ENCODE measurements around the gene CTDP1.

CTDP1 gene

DNA sequence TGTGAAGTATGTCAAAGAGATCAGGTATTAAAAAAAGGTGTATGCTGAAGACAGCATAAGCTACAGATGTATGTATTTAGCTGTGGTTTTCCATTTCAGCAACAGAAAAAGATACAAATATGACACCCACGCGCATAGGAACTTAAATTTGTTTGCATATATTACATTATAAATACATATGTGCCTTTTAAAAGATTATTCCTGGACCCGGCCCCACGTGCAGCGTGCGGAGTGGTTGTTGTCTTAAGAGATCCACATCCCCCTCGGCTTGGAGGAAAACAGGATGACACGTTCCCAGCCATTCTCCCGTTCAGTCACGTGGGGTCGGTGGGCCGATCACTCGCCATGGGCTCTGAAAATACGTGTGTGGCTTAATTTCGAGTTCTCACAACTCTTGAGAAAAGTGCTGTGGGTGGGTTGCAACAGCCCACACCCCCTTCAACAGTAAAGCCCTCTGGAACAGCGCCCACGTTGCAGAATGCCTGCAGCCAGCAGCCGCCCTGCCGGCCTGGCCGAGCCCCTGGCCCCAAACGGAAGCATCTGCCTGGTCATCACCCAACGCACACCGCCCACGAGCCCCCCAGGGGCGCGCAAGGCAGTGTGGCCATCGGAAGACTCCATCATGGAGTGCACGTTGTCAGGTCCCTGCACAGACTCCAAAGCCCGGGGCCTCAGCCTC, 99.6 kb downstream of the CTDP1 start:
- no peak overlapping the region for H3K4me3 ChIP-seq (ENCODE audit: low read depth, low read length)
- no peak for DNase-seq (ENCODE audit: low read depth)
- TF ChIP-seq, protein P1, sequence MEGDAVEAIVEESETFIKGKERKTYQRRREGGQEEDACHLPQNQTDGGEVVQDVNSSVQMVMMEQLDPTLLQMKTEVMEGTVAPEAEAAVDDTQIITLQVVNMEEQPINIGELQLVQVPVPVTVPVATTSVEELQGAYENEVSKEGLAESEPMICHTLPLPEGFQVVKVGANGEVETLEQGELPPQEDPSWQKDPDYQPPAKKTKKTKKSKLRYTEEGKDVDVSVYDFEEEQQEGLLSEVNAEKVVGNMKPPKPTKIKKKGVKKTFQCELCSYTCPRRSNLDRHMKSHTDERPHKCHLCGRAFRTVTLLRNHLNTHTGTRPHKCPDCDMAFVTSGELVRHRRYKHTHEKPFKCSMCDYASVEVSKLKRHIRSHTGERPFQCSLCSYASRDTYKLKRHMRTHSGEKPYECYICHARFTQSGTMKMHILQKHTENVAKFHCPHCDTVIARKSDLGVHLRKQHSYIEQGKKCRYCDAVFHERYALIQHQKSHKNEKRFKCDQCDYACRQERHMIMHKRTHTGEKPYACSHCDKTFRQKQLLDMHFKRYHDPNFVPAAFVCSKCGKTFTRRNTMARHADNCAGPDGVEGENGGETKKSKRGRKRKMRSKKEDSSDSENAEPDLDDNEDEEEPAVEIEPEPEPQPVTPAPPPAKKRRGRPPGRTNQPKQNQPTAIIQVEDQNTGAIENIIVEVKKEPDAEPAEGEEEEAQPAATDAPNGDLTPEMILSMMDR (conservative IDR thresholded peaks at IDR 0.05; ENCODE audit: low read depth, low read length) = no peak

DNA sequence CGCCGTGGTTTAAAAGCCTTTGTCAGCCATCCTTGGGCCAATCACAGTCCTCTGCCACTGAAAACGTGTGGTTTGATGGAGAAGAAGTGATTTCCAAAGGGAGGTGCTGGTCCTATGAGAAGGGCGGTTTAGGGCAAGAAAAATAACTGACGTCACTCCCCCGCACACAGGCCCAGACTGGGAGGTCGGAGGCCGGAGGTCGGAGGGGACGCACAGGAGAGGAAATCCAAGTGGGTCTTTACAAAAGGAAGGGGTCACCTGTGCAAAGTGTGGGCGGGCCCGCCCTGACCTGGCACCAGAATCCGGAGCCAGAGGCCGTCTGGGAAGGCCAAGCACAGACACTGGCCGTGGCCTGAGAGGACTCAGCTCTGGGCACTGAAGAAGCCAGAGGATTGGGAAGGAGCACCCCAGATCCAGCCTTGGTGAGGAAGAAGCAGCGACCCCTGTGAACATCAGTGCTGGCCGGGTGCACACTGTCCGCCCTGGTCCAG, 100.1 kb downstream of the CTDP1 start:
- H3K4me3 ChIP-seq (ENCODE audit: low read depth, low read length) = no peak overlapping the region
- no peak for DNase-seq (ENCODE audit: low read depth)
- TF ChIP-seq, protein P1 (conservative IDR thresholded peaks at IDR 0.05; ENCODE audit: low read depth, low read length) = no peak

DNA sequence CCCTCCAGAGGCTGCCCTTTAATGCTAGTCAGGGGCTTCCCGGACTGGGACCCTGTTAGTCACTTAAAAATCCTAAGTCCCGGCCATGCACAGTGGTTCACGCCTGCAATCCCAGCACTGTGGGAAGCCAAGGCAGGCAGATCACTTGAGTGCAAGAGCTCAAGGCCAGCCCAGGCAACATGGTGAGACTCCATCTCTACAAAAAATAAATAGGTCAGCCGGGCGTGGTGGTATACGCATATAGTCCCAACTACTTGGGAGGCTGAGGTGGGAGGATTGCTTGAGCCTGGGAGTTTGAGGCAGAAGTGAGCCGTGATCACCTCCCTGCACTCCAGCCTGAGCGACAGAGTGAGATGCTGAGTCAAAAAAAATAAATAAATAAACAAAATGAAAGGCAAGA, 100.9 kb downstream of the CTDP1 start:
- no peak for DNase-seq (ENCODE audit: low read depth)
- TF ChIP-seq, protein P1 (conservative IDR thresholded peaks at IDR 0.05; ENCODE audit: low read depth, low read length) = no peak
- H3K4me3 ChIP-seq (ENCODE audit: low read depth, low read length) = no peak overlapping the region

DNA sequence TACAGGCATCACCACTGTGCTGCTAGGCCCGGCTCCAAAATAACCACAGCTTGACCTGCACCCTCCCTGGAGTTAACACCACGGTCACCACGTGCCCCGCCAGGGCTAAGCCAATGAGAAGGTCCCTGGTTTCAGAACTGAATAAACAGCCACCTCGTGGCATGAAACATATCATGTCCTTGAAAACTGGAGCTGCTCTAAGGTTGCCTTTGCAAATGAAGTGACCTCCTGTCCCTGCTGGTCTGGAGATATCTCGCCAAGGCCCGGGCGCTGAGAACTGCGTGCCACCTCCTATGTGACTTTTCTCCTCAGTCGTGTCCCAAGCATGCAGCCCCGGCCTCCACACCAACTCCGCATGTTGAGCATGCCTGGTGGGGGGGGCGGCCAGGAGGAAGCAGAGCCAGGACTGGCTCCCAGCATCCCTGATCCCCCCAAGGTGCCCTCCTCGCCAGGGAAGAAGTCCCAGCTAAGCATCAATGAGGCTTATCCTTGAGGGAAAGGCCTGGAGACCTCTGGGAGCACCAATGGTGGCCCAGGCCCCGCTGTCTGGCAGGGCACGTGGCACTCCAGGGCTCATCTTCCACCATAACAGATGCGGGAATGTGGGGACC, 101.8 kb downstream of the CTDP1 start:
- DNase-seq (ENCODE audit: low read depth) = peak; percentile 65
- no peak overlapping the region for H3K4me3 ChIP-seq (ENCODE audit: low read depth, low read length)
- TF ChIP-seq, protein P1 (conservative IDR thresholded peaks at IDR 0.05; ENCODE audit: low read depth, low read length) = no peak

DNA sequence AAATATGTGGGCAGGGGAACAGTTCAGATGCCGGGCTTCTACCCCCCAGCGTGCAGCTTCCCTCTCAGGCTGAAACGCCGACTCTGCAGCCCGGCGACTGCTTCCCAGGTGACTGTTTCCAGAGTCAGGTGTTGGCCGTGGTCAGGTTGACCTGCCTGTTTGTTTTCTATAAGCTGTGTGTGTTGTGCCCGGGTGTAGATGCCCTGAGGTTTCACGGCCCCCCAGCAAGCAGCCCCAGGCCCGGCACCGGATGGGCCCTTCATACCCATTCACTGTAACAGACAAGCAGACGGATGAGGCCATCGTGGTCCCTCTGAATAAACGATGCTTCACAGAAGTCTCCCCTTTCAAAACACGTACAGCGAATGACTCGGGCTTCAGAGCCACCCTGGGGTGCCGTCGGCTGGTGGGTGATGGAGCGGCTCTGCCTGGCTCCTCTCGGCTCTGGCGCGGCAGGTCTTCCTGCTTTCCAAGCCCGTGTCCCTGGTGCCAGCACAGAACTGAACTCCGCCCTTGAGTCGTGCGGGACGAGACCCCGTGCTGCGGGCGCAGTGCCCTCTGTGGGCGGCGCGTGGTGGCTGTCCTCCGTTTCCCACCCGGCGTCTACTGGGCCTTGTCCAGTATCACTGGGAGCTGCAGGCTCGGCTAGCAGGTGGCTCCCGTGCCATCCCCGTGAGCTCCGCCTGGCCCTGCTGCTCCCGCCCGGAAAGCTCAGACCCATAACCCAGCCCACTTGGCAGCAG, 103.1 kb downstream of the CTDP1 start:
- H3K4me3 ChIP-seq (ENCODE audit: low read depth, low read length) = no peak overlapping the region
- DNase-seq (ENCODE audit: low read depth) = no peak
- TF ChIP-seq, protein P1 (conservative IDR thresholded peaks at IDR 0.05; ENCODE audit: low read depth, low read length) = no peak

DNA sequence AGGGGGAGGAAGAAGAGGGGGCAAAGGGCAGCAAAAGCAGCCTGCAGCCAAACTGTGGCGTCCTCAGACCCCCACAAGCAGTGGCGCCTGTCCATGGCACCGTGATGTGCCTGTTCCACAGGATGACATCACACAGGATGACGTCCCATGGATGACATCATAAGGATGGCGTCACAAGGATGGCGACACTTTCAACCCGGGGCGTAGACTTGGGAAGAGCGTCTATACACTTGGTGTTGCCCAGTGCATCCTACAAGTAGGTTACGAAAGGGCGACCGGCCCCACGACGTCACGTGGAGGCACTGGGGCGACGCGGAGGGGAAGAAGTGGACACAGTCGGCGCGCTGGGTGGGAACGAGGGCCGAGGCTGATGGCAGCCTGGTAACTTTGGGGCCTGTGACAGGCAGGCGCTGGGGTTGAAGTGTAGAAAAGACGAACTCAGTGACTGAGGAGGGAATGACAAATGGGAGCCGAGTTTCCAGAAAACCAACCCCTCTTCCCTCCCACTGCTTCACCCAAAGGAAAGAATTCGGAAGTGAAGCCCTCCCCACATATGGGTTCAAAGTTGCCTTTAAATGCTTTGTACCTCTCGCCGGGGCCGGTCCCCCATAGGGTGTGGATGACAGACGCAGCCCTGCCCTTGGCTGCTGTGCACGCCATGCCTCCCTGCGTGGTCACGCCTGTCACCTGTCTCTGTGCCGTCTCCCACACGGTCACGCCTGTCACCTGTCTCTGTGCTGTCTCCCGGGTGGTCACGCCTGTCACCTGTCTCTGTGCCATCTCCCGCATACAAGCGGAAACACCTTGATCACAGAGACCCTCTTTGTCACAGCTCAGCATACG, 104.7 kb downstream of the CTDP1 start:
- no peak overlapping the region for H3K4me3 ChIP-seq (ENCODE audit: low read depth, low read length)
- TF ChIP-seq, protein P1 (conservative IDR thresholded peaks at IDR 0.05; ENCODE audit: low read depth, low read length) = no peak
- DNase-seq (ENCODE audit: low read depth) = no peak

All from choroid plexus epithelial cell (primary cell).